SW480 (cell line): ENCODE measurements around the gene STBD1.
"Not testable (repeated sequence)": the region's sequence is repeated elsewhere in the genome, so short reads cannot be mapped to it uniquely, and the experiment has no call there.

Experiments used
- DNase-seq: peaks from one replicate; pipeline ENCODE4 v3.0.0-alpha.2; 2016; ENCODE audit warnings: low spot score

The STBD1 gene

DNA sequence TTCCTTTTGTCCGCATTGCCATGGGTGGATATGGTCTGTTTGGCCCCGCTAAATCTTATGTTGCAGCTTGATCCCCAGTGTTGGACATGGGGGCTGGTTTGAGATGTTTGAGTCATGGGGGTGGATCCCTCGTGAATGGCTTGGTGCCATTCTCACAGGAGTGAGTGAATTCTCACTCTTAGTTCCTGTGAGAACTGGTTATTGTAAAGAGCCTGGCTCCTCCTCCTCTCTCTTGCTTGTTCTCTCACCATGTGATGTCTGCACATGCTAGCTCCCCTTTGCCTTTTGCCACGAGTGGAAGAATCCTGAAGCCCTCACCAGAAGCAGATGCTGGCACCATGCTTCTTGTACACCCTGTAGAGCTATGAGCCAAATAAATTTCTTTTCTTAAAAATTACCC is 22.6 kb upstream of the STBD1 start:
- no peak for DNase-seq

- not testable (repeated sequence) for DNase-seq
Observed at GRCh38 chr4:76287811-76288210, 18.7 kb upstream of the STBD1 start.

- DNase-seq = no peak
Observed at GRCh38 chr4:76292730-76293129, 13.8 kb upstream of the STBD1 start.

- no peak for DNase-seq
Observed at GRCh38 chr4:76293772-76294171, 12.8 kb upstream of the STBD1 start.

DNA sequence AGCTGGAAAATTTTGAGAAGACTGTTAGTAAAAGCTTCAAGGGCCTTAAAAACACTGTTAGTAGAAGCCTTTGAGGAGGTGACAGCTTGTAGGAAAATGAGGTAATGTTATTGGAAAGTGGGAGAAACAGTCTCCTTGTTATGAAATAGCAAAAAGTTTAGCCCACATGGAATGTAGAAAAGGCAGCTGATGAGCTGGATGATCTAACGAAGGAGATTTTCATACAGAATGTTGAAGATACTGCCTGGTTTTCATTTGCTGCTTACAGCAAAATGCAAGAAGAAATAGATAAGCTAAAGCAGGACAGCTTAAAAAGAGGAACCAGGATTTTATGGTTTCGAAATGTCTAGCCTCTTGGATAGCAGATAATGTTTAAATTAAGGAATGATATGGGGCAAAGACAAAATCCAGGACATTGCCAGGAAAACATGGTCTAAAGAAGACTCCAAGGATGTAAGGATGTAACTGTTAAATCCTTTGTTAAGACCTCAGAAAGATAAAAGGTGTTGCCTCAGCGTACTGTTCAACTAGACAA is 10.2 kb upstream of the STBD1 start:
- DNase-seq = no peak

DNA sequence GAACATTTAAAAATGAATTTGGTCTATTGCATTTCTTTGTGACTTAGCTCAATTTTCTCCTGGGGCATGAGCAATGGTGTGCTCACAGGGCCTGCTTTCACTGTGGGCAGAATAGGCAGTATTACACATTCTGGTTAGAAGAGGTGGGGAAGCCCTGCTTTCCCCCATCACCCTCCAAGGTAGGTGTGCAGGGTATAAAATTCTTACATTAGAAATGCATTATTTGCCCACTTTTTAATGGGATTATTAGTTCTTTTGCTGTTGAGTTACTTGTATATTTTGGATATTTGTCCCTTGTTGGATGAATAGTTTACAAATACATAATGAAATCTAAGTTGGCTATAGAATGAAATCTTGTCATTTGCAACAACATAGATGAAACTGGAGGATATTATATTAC is 8.3 kb upstream of the STBD1 start:
- no peak for DNase-seq

- DNase-seq = no peak
Observed at GRCh38 chr4:76300012-76300411, 6.5 kb upstream of the STBD1 start.

DNA sequence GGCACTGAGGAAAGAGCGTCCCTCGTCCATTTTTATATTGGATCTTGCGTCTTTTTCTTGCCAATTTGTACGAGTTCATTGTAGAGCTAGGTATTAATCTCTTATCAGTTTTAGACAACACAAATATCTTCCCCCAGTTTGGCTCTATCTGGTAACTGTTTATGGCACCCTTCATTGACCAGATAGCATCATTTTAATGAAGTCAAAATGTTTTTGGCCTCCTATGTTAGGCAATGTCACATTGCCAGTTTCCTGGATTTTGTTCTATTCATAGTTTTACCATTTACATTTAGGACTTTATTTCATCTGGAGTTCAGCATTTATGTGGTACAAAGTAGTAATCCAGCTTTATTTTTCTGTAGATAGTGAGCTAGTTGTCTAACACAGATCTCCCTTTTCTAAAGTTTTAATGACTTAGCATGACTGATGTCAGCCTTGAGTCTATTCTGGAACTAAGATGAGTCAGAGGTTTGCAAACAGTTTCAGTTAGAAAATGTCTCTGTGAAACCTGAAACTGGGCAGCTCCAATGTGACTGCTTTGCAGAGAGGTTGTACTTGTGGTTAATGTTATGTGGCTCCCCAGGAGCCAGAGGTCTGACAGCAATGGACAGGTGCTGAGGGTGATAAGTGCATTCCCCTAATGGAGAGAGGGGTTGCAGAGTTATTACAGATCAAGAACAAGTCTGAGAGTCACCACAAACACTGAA is 5.3 kb upstream of the STBD1 start:
- DNase-seq = peak; percentile 87

- no peak for DNase-seq
Observed at GRCh38 chr4:76301775-76302162, 4.8 kb upstream of the STBD1 start.

GRCh38 chr4:76302826-76303438 is 3.6 kb upstream of the STBD1 start:
- no peak for DNase-seq

GRCh38 chr4:76305033-76305687 is 1.4 kb upstream of the STBD1 start:
- no peak for DNase-seq

GRCh38 chr4:76306882-76307659 is 538 bp downstream of the STBD1 start:
- DNase-seq = peak; percentile 43

DNA sequence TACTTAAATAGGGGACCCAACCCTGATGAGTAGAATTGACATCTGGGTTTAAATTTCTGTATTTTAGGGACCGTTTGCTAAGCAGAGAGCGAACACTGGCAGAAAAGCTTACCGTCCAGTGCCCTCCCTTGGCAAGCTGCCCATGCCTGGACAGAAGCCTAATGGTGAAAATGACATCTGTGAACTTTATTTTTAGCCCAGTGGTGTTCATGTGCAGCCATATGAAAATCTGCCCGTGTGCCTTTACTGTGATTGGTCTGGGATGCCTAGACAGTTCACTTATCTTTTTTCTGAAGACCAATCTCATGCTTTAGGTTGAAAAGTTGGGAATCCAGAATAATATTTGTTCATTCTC is 1.1 kb downstream of the STBD1 start:
- no peak for DNase-seq

DNA sequence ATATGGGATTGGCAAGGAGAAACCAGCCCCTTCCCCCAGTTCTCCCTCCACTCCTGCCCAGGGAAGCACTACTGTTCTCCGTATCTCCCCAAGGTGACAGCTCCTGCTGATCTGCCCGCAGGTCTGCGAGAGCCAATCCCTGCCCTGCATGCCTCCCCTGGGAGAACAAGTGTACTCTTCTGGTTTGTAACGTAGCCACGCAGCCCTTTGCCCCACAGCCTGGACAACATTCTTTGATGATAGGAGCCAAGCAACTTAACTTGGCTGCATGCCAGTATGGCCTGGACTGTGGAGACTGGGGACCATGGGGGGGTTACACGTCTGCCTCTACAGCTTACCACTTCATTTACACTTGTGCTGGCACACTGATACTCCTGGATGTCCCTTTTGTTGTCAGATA is 2.0 kb downstream of the STBD1 start:
- DNase-seq = peak; percentile 47

DNA sequence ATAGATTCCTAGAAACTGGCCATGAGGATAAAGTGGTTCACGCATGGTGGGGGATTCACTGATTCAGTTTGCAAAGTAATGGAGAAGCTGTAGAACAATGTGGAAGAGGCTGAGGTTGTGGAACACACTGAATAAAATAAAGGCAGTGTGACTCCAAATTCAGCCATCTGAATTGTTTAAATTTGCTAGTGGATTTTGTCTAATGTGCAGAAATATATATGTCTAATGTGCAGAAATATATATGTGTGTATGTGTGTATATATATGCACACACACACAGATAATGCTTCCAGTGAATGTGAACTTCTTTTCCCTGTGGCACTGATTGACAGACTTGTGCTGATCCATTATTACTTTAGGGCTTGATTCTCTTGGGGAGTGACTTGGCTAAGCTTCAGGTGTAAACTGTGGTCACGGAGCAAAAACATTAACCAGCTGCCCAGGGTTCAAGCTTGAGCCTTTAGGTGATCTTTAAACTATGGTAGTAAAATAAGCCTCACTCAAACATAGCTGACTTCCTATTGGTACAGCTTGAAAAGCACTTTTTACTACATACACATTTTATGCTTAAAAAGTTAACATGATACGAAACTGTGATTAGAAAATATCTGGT is 3.5 kb downstream of the STBD1 start:
- no peak for DNase-seq

GRCh38 chr4:76310683-76311082 is 4.2 kb downstream of the STBD1 start:
- no peak for DNase-seq

- no peak for DNase-seq
Observed at GRCh38 chr4:76311896-76312331, 5.4 kb downstream of the STBD1 start.

GRCh38 chr4:76312457-76312856 is 5.9 kb downstream of the STBD1 start:
- DNase-seq = no peak

DNA sequence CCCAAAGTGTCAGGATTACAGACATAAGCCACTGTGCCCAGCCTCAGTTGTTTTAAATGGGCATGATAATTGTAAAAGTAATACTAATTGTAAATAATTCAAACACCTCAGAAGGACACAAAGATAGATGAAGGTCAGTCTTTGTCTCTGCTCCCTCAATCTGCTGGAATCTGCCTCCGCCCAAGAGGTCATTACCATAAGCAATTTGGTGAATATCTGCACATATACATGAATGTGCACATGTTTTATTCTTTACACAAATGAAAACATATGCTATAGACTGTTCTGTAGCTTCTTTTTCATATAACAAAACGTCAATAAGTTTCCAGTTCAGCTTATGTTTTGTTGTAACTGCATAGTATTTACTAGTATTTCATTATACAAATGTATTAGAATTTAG is 7.0 kb downstream of the STBD1 start:
- DNase-seq = no peak

GRCh38 chr4:76315267-76315918 is 8.9 kb downstream of the STBD1 start:
- DNase-seq = no peak

GRCh38 chr4:76316131-76316530 is 9.6 kb downstream of the STBD1 start:
- DNase-seq = no peak

DNA sequence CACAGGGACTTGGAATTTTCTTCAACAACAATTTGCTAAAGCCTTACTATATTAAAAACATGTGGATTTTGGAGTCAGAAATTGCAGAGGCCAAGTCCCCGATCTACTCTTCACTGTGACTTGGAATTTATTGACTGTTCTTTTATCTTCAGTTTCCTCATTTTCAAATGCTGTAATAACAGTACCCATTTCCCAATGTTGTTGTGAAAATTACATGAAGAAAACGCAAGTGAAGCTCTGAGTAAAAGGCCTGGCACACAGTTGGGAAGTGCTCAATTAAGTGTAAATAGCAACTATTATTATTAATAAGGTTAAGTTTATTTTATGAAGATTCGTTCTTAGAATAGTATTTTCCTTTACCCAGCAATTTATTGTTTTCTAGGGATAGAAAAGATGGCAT is 15.7 kb downstream of the STBD1 start:
- DNase-seq = no peak
